HepG2 (cell line): Measurements from ENCODE around the gene NHSL1. TPM values are rescaled to one million over a fixed set of nuclear protein-coding genes. Genes with fewer than 3 reads are reported as not detected.

Source experiments
- ATF1 ChIP-seq: IDR thresholded peaks from 2 replicates; pipeline ENCODE4 v1.6.1; 2016; ENCODE audit warnings: mild to moderate bottlenecking, control low read depth
- HOXA3 ChIP-seq: sonication (generic); formaldehyde crosslinking; IDR thresholded peaks from 2 replicates; pipeline ENCODE4 v1.5.0; 2020; ENCODE audit warnings: missing genetic modification reagents
- NONO ChIP-seq, 2 experiments: fragments of 450-650 bp in 1 of 2; sonication (generic) in 1 of 2; formaldehyde crosslinking in 1 of 2; IDR thresholded peaks in 1 of 2; conservative IDR thresholded peaks in 1 of 2; 2 replicates each; pipeline versions ENCODE4 v1.6.1 to v1.8.0; 2017 to 2022; ENCODE audit warnings: mild to moderate bottlenecking in 1 of 2, missing genetic modification reagents in 1 of 2, moderate library complexity in 1 of 2
- NPAS2 ChIP-seq: sonication (generic); formaldehyde crosslinking; IDR thresholded peaks from 2 replicates; pipeline ENCODE4 v1.8.0; 2022; ENCODE audit warnings: mild to moderate bottlenecking, missing genetic modification reagents, borderline replicate concordance
- PCBP1 ChIP-seq: fragments of 200-400 bp; formaldehyde crosslinking; IDR thresholded peaks from 2 replicates; pipeline ENCODE4 v1.6.1; 2017; ENCODE audit warnings: mild to moderate bottlenecking, low read depth, low read length, borderline replicate concordance
- polyA plus RNA-seq, 8 experiments: library from polyadenylated mRNA; depleted of rRNA in 3 of 8; stranded (reverse) in 7 of 8; unstranded in 1 of 8; fragments of >200 nt; fragmentation: Illumina TruSeq in 4 of 8; extraction: Trizol in 4 of 8; gene quantifications; 2 replicates each; pipeline versions ENCODE4 v1.2.1 to v1.2.3, GENCODE V29; 2011 to 2016; ENCODE audit warnings: low read depth in 4 of 8, missing spikeins in 1 of 8, mixed read lengths in 1 of 8; ENCODE audit not compliant: insufficient read depth in 1 of 8
- total RNA-seq, 5 experiments: library from RNA; depleted of rRNA; stranded (reverse); fragments of >200 nt; fragmentation: Illumina TruSeq; extraction: Trizol; gene quantifications; 2 replicates each; pipeline ENCODE4 v1.2.3, GENCODE V29; 2016; ENCODE audit warnings: low read depth in 1 of 5
- TF ChIP-seq, protein P1 (sequence below): sonication (generic); formaldehyde crosslinking; IDR thresholded peaks from 2 replicates; pipeline ENCODE4 v1.5.0; 2020; ENCODE audit warnings: missing genetic modification reagents
- TF ChIP-seq, protein P2 (sequence below): sonication (generic); formaldehyde crosslinking; conservative IDR thresholded peaks from 2 replicates; pipeline ENCODE4 v1.4.0; 2020; ENCODE audit warnings: mild to moderate bottlenecking, missing genetic modification reagents, moderate library complexity
- TF ChIP-seq, protein P3 (sequence below): sonication (generic); formaldehyde crosslinking; IDR thresholded peaks from 2 replicates; pipeline ENCODE4 v1.4.0; 2020; ENCODE audit warnings: low read depth, mild to moderate bottlenecking, missing genetic modification reagents
- TF ChIP-seq, protein P4 (sequence below): IDR thresholded peaks from 2 replicates; pipeline ENCODE4 v1.6.1; 2016; ENCODE audit warnings: missing genetic modification reagents, missing compliant biosample characterization

Gene NHSL1
- total and polyA plus RNA-seq, 2 of the 13 experiments (the other 11 are each of a cell fraction or from before 2014, with no cell fraction given): 24.9 to 53.6 TPM

DNA sequence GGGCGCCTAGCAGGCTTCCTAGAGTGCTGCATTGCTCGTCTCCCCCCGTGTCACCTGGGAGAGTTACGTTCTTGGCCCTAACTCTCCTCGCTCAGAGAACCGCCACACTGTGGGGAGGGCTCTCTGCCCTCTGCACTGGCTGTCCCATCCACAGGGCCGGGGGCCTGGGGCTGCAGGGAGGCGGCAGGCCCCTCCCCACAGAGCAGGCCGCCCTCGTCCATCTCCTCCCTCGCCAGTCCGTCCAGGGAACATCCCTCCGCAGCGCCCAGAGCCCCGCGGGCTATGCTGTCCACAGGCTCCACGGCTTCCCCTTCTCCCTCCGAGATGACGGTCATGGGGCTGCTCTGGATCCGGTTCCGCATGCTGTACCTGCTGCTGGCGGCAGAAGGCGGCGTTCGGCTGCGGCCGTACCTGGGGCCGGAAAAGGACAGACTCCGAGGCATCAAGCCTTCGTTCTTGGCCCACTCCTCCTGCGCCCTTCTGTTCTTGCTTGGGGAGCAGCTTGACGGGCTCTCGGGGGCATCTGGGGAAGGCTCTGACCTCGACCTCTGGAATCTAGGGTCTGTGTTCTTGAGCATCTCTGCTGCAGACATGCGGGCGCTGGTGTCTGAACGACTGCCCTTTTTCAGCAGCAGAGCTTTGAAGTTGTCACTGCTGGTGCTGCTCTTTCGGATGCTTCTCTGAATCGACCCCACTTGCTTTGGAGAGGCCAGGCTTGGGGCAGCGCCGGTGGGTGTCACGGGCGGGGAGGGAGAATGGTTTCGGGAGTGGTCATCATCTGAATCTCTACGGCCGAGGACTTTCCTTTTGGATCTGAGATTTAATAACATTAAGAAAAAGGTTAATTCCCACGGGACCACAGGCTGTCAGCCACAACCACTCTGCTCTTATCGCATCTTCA, 75.0 kb downstream of the NHSL1 start (continued):
- no peak for TF ChIP-seq ATF1
- TF ChIP-seq, protein P1, sequence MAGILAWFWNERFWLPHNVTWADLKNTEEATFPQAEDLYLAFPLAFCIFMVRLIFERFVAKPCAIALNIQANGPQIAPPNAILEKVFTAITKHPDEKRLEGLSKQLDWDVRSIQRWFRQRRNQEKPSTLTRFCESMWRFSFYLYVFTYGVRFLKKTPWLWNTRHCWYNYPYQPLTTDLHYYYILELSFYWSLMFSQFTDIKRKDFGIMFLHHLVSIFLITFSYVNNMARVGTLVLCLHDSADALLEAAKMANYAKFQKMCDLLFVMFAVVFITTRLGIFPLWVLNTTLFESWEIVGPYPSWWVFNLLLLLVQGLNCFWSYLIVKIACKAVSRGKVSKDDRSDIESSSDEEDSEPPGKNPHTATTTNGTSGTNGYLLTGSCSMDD (CRISPR knock-in tag): no peak
- TF ChIP-seq, protein P2, sequence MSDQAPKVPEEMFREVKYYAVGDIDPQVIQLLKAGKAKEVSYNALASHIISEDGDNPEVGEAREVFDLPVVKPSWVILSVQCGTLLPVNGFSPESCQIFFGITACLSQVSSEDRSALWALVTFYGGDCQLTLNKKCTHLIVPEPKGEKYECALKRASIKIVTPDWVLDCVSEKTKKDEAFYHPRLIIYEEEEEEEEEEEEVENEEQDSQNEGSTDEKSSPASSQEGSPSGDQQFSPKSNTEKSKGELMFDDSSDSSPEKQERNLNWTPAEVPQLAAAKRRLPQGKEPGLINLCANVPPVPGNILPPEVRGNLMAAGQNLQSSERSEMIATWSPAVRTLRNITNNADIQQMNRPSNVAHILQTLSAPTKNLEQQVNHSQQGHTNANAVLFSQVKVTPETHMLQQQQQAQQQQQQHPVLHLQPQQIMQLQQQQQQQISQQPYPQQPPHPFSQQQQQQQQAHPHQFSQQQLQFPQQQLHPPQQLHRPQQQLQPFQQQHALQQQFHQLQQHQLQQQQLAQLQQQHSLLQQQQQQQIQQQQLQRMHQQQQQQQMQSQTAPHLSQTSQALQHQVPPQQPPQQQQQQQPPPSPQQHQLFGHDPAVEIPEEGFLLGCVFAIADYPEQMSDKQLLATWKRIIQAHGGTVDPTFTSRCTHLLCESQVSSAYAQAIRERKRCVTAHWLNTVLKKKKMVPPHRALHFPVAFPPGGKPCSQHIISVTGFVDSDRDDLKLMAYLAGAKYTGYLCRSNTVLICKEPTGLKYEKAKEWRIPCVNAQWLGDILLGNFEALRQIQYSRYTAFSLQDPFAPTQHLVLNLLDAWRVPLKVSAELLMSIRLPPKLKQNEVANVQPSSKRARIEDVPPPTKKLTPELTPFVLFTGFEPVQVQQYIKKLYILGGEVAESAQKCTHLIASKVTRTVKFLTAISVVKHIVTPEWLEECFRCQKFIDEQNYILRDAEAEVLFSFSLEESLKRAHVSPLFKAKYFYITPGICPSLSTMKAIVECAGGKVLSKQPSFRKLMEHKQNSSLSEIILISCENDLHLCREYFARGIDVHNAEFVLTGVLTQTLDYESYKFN (CRISPR knock-in tag): no peak
- TF ChIP-seq NONO (IDR thresholded peaks at IDR 0.05): no peak
- TF ChIP-seq NONO (CRISPR knock-in tag; conservative IDR thresholded peaks at IDR 0.05): no peak
- TF ChIP-seq, protein P3, sequence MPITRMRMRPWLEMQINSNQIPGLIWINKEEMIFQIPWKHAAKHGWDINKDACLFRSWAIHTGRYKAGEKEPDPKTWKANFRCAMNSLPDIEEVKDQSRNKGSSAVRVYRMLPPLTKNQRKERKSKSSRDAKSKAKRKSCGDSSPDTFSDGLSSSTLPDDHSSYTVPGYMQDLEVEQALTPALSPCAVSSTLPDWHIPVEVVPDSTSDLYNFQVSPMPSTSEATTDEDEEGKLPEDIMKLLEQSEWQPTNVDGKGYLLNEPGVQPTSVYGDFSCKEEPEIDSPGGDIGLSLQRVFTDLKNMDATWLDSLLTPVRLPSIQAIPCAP: no peak
- TF ChIP-seq, protein P4, sequence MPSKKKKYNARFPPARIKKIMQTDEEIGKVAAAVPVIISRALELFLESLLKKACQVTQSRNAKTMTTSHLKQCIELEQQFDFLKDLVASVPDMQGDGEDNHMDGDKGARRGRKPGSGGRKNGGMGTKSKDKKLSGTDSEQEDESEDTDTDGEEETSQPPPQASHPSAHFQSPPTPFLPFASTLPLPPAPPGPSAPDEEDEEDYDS: no peak
- no peak for TF ChIP-seq PCBP1
- 0 out of 2 replicates have a peak, but pooled peaks have one; percentile 13 for TF ChIP-seq NPAS2 (CRISPR knock-in tag)
- no peak for TF ChIP-seq HOXA3 (CRISPR knock-in tag)
